ENCODE results near the gene ACAD8. TPM values are rescaled to one million over a fixed set of nuclear protein-coding genes. Genes with fewer than 3 reads are reported as not detected.

Gene ACAD8
- total RNA-seq, 1 donor from 2014 or later: 44.8 TPM

DNA sequence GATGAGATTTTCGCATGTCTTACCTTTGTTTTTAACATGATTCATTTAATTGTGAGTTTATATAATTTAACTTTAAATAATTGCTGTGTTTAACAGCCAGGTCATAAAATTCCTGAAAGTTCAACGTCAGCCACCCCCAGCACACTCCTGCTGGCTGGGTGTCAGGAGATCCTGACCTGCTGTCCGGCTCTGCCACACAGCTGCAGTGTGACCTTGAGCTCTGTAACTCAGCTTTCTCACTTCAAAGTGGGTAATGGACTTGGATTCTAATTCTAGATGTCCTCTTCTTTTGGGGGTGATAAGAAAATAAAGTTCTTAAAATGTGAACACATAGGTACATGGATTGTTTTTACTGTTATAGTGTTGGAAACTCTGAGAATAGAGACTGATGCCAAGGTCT lies 18.0 kb upstream of the ACAD8 start:
- DNase-seq: no peak
- no peak for ATAC-seq
- Histone ChIP-seq H3K27me3 (no peaks in the 10 kb centered on the region), H3K4me1 (peaks cover 24% of the 10 kb centered on the region), H3K27ac (no peak overlapping the region), H3K36me3 (peaks cover 28% of the 10 kb centered on the region), H3K9me3 (no peaks in the 10 kb centered on the region), H3K4me3 (no peak overlapping the region)
- TF ChIP-seq, protein P1, sequence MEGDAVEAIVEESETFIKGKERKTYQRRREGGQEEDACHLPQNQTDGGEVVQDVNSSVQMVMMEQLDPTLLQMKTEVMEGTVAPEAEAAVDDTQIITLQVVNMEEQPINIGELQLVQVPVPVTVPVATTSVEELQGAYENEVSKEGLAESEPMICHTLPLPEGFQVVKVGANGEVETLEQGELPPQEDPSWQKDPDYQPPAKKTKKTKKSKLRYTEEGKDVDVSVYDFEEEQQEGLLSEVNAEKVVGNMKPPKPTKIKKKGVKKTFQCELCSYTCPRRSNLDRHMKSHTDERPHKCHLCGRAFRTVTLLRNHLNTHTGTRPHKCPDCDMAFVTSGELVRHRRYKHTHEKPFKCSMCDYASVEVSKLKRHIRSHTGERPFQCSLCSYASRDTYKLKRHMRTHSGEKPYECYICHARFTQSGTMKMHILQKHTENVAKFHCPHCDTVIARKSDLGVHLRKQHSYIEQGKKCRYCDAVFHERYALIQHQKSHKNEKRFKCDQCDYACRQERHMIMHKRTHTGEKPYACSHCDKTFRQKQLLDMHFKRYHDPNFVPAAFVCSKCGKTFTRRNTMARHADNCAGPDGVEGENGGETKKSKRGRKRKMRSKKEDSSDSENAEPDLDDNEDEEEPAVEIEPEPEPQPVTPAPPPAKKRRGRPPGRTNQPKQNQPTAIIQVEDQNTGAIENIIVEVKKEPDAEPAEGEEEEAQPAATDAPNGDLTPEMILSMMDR (IDR thresholded peaks at IDR 0.05): no peak
- intact Hi-C loops (cut with DNase I): no loop called here

DNA sequence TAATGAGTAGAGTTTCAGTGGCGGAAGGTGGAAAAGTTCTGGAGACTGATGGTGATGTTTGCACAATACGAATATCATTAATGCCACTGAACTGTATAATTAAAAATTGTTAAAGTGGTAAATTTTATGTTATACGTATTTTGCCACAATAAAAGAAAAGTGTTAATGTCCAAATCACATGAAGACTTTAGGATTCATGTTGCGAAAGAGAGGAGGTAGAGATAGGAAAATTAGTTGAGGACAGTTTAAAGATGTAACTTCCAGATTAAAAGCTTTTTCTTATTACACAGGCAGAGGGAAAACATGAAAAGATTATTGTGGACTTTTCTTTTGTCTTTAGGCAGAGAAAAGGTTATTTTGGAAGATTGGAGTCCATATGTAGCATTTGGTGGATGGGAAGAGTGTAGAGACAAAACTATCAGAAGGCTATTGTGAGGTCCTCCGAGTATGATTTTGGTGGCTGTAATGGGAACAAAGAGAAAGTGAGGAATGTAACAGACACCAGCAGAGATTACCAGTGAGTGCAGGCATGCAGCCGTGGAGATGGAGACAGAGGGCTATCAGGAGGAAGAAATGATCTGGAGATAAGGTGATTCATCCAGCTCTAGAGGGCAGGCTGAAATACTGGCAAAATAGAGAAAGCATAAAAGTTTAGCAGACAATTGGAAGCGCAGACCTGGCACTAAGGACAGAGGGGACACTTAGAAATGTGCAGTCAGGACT lies 16.4 kb upstream of the ACAD8 start:
- TF ChIP-seq, protein P1 (IDR thresholded peaks at IDR 0.05): no peak

DNA sequence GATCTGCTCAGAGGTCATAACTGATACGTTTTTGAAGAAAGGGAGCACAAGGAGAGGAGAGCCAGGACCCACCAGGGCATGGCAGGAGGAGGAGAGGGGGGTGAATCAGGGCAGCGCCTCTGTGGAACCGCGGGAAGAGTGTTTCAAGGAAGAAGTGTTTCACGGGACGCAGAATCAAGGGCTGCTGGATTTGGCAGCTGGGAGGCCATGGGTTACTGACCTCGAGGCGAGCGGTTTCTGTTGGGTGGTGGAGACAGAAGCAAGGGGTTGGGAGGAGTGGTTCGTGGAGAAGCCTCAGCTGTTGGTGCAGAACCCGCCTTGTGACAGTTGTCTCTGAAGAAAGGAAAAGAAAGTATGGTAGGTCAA lies 15.8 kb upstream of the ACAD8 start:
- DNase-seq (no peak), ATAC-seq (no peak)
- intact Hi-C loops (cut with DNase I): no loop called here
- H3K4me3 ChIP-seq: no peak overlapping the region
- TF ChIP-seq, protein P1 (IDR thresholded peaks at IDR 0.05): no peak
- no peaks in the 10 kb centered on the region for H3K9me3 ChIP-seq
- peaks cover 6% of the 10 kb centered on the region for H3K4me1 ChIP-seq
- H3K27ac ChIP-seq: no peak overlapping the region
- H3K27me3 ChIP-seq: no peaks in the 10 kb centered on the region
- H3K36me3 ChIP-seq: peaks cover 44% of the 10 kb centered on the region

More for the DNA sequence above, 16.4 kb upstream of the ACAD8 start:
- Histone ChIP-seq H3K4me1 (peaks cover 12% of the 10 kb centered on the region), H3K4me3 (no peak overlapping the region), H3K27me3 (no peaks in the 10 kb centered on the region), H3K36me3 (peaks cover 40% of the 10 kb centered on the region), H3K9me3 (no peaks in the 10 kb centered on the region), H3K27ac (no peak overlapping the region)
- no peak for DNase-seq
- no peak for ATAC-seq
- intact Hi-C loops (cut with DNase I): no loop called here

DNA sequence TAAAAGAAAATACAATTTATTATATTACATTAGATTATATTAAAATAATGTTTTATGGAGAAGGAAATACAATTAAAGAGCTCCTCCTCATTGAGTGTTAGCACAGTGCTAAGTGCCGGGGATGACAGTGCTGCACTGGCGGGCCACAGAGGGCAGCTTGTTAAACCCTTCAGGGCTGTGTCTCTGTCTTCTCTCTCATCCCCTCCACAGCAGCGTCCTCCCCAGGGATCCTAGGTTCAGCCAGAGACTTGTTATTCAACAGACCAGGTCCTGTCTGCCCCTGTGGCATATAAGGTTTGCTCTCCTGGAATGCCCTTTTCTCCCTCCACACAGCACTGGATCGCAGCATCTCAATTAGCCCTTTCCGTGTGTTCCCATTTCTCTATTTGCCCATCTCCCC lies 14.4 kb upstream of the ACAD8 start:
- Histone ChIP-seq H3K27me3 (no peaks in the 10 kb centered on the region), H3K4me1 (no peaks in the 10 kb centered on the region), H3K9me3 (no peaks in the 10 kb centered on the region), H3K4me3 (no peak overlapping the region), H3K27ac (no peak overlapping the region), H3K36me3 (peaks cover 57% of the 10 kb centered on the region)
- ATAC-seq (no peak), DNase-seq (no peak)
- intact Hi-C loops (cut with DNase I): no loop called here
- TF ChIP-seq, protein P1 (IDR thresholded peaks at IDR 0.05): no peak

DNA sequence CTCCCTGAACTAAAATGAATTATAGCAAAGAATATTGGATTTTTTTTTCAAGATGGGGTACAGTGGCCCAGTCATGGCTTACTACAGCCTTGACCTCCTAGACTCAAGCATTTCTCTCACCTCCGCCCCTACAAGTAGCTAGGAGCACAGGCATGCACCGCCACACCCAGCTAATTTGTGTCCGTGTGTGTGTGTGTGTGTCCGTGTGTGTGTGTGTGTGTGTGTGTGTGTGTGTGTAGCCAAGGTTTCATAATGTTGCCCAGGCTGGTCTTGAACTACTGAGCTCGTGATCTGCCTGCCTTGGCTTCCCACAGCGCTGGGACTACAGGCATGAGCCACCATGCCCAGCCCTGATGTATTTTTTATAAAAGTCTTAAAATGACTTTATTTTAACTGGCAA lies 12.8 kb upstream of the ACAD8 start:
- no peak overlapping the region for H3K4me3 ChIP-seq
- H3K9me3 ChIP-seq: no peaks in the 10 kb centered on the region
- H3K27ac ChIP-seq: no peak overlapping the region
- TF ChIP-seq, protein P1 (IDR thresholded peaks at IDR 0.05): no peak
- ATAC-seq (no peak), DNase-seq (no peak)
- intact Hi-C loops (cut with DNase I): no loop called here
- peaks cover 65% of the 10 kb centered on the region for H3K36me3 ChIP-seq
- H3K4me1 ChIP-seq: no peaks in the 10 kb centered on the region
- no peaks in the 10 kb centered on the region for H3K27me3 ChIP-seq

DNA sequence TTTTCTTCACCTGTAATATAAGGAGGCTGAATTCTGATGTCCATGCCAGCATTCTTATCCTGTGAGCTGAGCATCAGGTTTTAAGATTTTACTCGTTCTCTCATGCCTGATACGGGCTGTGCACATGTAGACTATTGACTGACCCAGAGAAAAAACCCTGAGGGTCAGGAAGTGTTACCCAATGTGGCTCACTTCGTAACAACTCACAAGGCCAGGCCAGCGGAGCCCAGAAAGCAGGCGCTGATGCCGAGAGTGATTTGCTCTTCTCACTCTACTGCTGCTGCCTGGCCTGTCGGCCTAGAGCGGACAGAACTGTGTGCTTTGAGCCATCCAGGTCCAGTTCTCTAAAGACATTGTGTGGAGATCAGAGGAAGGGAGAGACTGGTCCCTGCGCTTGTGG lies 11.0 kb upstream of the ACAD8 start:
- no peak for DNase-seq
- no peak overlapping the region for H3K4me3 ChIP-seq

More for the DNA sequence above, 11.0 kb upstream of the ACAD8 start:
- ATAC-seq: no peak
- TF ChIP-seq, protein P1 (IDR thresholded peaks at IDR 0.05): no peak
- Histone ChIP-seq H3K36me3 (peaks cover 81% of the 10 kb centered on the region), H3K4me1 (no peaks in the 10 kb centered on the region), H3K9me3 (no peaks in the 10 kb centered on the region), H3K27ac (no peak overlapping the region), H3K27me3 (no peaks in the 10 kb centered on the region)
- intact Hi-C loops (cut with DNase I): no loop called here

Data from upper lobe of right lung (tissue), 1 donor.